Esophagus squamous epithelium (tissue), 5 donors: ENCODE data around the gene PMEPA1. TPM values are rescaled to one million over a fixed set of nuclear protein-coding genes. Genes with fewer than 3 reads are reported as not detected.

Experiments
- DNase-seq: peaks from one replicate; lab custom pipeline; 2025; lab: John Stamatoyannopoulos, UW
- H3K27ac ChIP-seq, 4 donors: fragments of 200-600 bp; sonication (generic); one replicate each; pipeline ENCODE4 v1.5.1; 2016 to 2019; ENCODE audit warnings: mild to moderate bottlenecking in 1 of 4
- H3K27me3 ChIP-seq, 4 donors: fragments of 200-600 bp; sonication (generic); 1 replicate in 3 of 4; 2 replicates in 1 of 4; pipeline versions ENCODE4 v1.5.1 to v1.6.0; 2017 to 2021; ENCODE audit warnings: antibody characterized with exemption in 1 of 4
- H3K36me3 ChIP-seq, 3 donors: fragments of 200-600 bp; sonication (generic); one replicate each; pipeline ENCODE4 v1.5.1; 2016 to 2019
- H3K4me1 ChIP-seq, 3 donors: fragments of 200-600 bp; sonication (generic); one replicate each; pipeline ENCODE4 v1.5.1; 2017 to 2019
- H3K4me3 ChIP-seq, 4 donors: fragments of 200-600 bp; sonication (generic); 1 replicate in 3 of 4; 2 replicates in 1 of 4; pipeline ENCODE4 v1.5.1; 2016 to 2019; ENCODE audit warnings: mild to moderate bottlenecking in 2 of 4, moderate library complexity in 1 of 4
- H3K9me3 ChIP-seq, 3 donors: fragments of 200-600 bp; sonication (generic); one replicate each; pipeline ENCODE4 v1.5.1; 2016 to 2019
- CTCF ChIP-seq, 6 experiments: fragments of 450-650 bp in 4 of 6; fragments of 200-600 bp in 2 of 6; sonication (generic) in 2 of 6; IDR thresholded peaks; one replicate each; pipeline ENCODE4 v1.5.1; 2016 to 2019; ENCODE audit warnings: antibody characterized with exemption in 6 of 6, mild to moderate bottlenecking in 4 of 6, moderate library complexity in 4 of 6
- POLR2A ChIP-seq, 4 donors: fragments of 450-650 bp; IDR thresholded peaks; one replicate each; pipeline ENCODE4 v1.6.1; 2017; ENCODE audit warnings: antibody characterized with exemption in 4 of 4, mild to moderate bottlenecking in 4 of 4, moderate library complexity in 3 of 4
- WGBS, 2 donors: methylation state at CpG; one replicate each; pipeline ENCODE4 v1.1.5; 2018; 5-methylcytosine and 5-hydroxymethylcytosine counted together
- intact Hi-C: fragments of 100-400 bp; cut with DNase I; formaldehyde crosslinking; loops from one replicate; pipeline ENCODE4 v1.15.0; 2022
- total RNA-seq, 4 donors: library from RNA; depleted of rRNA; stranded (reverse); fragments of >200 nt; gene quantifications; one replicate each; pipeline ENCODE4 v1.1.0, GENCODE V29; 2016
- donor health status: DM: yes; HTN: yes; CAD: no.

The PMEPA1 gene
- total RNA-seq, 4 donors from 2014 or later = 0.95 to 4.6 (median 2.6) TPM

GRCh38 chr20:57711826-57712225 is 2.0 kb upstream of the PMEPA1 start:
- intact Hi-C loops = no loop called here

GRCh38 chr20:57711311-57711712 is 1.5 kb upstream of the PMEPA1 start:
- H3K4me1 ChIP-seq = peaks cover 8 to 76% (median 42%) of the 10 kb centered on the region in 3 donors
- H3K4me3 ChIP-seq = peak overlapping the region in 1 of 4 donors; percentile 65
- peaks cover 0 to 21% (median 0%) of the 10 kb centered on the region in 4 donors for H3K27me3 ChIP-seq
- 41 to 65% methylated on average over 3 to 6 of the region's 8 CpGs for WGBS, 2 donors
- no peaks in the 10 kb centered on the region for H3K9me3 ChIP-seq
- H3K27ac ChIP-seq = peak overlapping the region in 2 of 4 donors; percentile 78 to 85
- TF ChIP-seq CTCF (IDR thresholded peaks at IDR 0.05) (no peak), POLR2A (IDR thresholded peaks at IDR 0.05) (no peak)
- no peaks in the 10 kb centered on the region for H3K36me3 ChIP-seq
- DNase-seq = no peak
- intact Hi-C loops = no loop called here

More at GRCh38 chr20:57711826-57712225, 2.0 kb upstream of the PMEPA1 start:
- Histone ChIP-seq H3K4me1 (peaks cover 8 to 76% (median 37%) of the 10 kb centered on the region in 3 donors), H3K9me3 (no peaks in the 10 kb centered on the region), H3K27me3 (peaks cover 0 to 21% (median 0%) of the 10 kb centered on the region in 4 donors), H3K4me3 (no peak overlapping the region), H3K27ac (no peak overlapping the region), H3K36me3 (no peaks in the 10 kb centered on the region)
- no peak for DNase-seq
- 70 to 83% methylated on average over 4 to 5 of the region's 7 CpGs for WGBS, 2 donors
- TF ChIP-seq POLR2A (IDR thresholded peaks at IDR 0.05) (no peak), CTCF (IDR thresholded peaks at IDR 0.05) (no peak)

- no peak for DNase-seq
- intact Hi-C loops = no loop called here
- WGBS, 2 donors = 32 to 35% methylated on average over 6 of the region's 6 CpGs
- Histone ChIP-seq H3K27me3 (peaks cover 0 to 21% (median 0%) of the 10 kb centered on the region in 4 donors), H3K27ac (peak overlapping the region; percentile 78 to 94 (median 86)), H3K36me3 (no peaks in the 10 kb centered on the region), H3K4me1 (peaks cover 8 to 74% (median 44%) of the 10 kb centered on the region in 3 donors), H3K4me3 (peak overlapping the region in 3 of 4 donors; percentile 59 to 96 (median 65)), H3K9me3 (no peaks in the 10 kb centered on the region)
- TF ChIP-seq POLR2A (IDR thresholded peaks at IDR 0.05) (no peak), CTCF (IDR thresholded peaks at IDR 0.05) (no peak)
Observed at GRCh38 chr20:57710841-57711240, 1.0 kb upstream of the PMEPA1 start.

DNA sequence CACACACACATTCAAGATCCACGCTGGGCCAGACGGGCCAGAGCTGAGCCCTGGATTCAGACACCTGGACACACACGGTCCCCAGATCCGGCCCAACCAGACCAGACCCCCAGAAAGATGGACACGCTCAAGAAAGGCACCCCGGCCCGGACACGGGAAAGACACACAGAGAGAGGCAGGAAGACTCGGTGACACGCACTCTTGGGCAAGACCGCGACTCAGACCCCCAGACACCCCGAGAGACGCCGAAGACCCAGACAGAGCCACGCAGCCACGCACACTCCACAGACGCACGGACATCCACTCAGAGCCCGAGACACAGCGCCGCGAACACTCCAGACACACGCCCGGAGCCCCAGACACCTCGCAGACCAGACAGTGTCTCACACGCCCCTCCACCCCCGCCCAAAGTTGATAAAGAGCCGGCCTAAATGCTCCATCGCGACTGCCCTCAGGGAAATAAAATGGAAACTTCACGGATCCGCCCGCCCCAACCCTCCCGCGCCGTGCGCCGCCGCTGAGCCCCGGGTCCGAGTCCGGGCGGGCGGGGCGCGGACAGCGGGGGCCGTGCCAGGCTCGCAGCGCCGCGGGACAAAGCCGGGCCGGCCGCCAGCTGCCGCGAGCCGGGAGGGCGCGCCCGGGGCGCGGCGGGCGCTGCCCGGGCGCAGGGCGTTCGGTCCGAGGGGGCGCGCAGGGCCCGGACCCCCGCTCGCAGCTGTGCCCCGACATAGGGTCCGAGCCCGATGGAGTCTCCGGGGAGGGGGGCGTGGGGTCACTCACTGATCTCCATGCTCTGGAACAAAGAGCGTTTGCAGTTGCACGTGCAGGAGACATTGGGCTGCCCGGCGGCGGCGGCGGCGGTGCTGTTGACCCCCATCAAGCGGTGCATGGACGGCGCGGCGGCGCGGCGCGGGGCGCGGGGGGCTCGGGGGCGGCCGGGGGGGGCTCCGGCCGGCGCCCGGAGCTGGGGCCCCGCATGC is 831 bp downstream of the PMEPA1 start:
- H3K4me1 ChIP-seq = peaks cover 8 to 74% (median 42%) of the 10 kb centered on the region in 3 donors
- H3K27ac ChIP-seq = peak overlapping the region; percentile 79 to 94 (median 86)
- intact Hi-C loops = no loop called here
- DNase-seq = no peak
- H3K9me3 ChIP-seq = no peaks in the 10 kb centered on the region
- H3K4me3 ChIP-seq = peak overlapping the region; percentile 59 to 96 (median 70)
- no peak for TF ChIP-seq POLR2A (IDR thresholded peaks at IDR 0.05)
- TF ChIP-seq CTCF (IDR thresholded peaks at IDR 0.05) = no peak
- no peaks in the 10 kb centered on the region for H3K36me3 ChIP-seq
- WGBS, 2 donors = 12% methylated on average over 5 of the region's 108 CpGs; no CpG with 5 or more reads in 1 of the 2 donors
- H3K27me3 ChIP-seq = peaks cover 0 to 21% (median 0%) of the 10 kb centered on the region in 4 donors
